Measurements from ENCODE around the gene TCAP. TPM values are rescaled to one million over a fixed set of nuclear protein-coding genes. Genes with fewer than 3 reads are reported as not detected.
A peak's percentile ranks its signal among the peaks of the same experiment; 100 is the strongest.

TCAP gene
- polyA plus RNA-seq, 1 donor from 2014 or later, result 3.7 TPM

- TF ChIP-seq SMC3 (conservative IDR thresholded peaks at IDR 0.05; ENCODE audit: poor library complexity), result peak; percentile 70
- no peak for TF ChIP-seq MXI1 (conservative IDR thresholded peaks at IDR 0.05; ENCODE audit: poor library complexity, severe bottlenecking)
- TF ChIP-seq EZH2 (IDR thresholded peaks at IDR 0.05; ENCODE audit: borderline replicate concordance, insufficient read depth, low read length, poor library complexity, severe bottlenecking), result no peak
- TF ChIP-seq REST (IDR thresholded peaks at IDR 0.05; ENCODE audit: borderline replicate concordance), result no peak
- peak; percentile 52 for TF ChIP-seq RAD21 (conservative IDR thresholded peaks at IDR 0.05)
- TF ChIP-seq POLR2AphosphoS5 (IDR thresholded peaks at IDR 0.05), result peak; percentile 22
- TF ChIP-seq CTCF (IDR thresholded peaks at IDR 0.05; ENCODE audit: poor library complexity, severe bottlenecking), result peak; percentile 79
- no peak for TF ChIP-seq TAF1 (IDR thresholded peaks at IDR 0.05; ENCODE audit: low read depth)
- no peak for TF ChIP-seq EP300 (conservative IDR thresholded peaks at IDR 0.05; ENCODE audit: poor library complexity, severe bottlenecking)
- peaks cover 19% of the 10 kb centered on the region for H3K27me3 ChIP-seq (ENCODE audit: insufficient read depth, low read depth, low read length)
- no peaks in the 10 kb centered on the region for H3K36me3 ChIP-seq (ENCODE audit: insufficient read depth, low read length)
- H3F3A ChIP-seq (ENCODE audit: insufficient read depth, low read length, poor library complexity, severe bottlenecking), result no peaks in the 10 kb centered on the region
- H3K9ac ChIP-seq (ENCODE audit: low read length), result peak within 1 kb of the TSS; percentile 42
- H4K20me1 ChIP-seq (ENCODE audit: insufficient read depth), result no peaks in the 10 kb centered on the region
- H3K4me2 ChIP-seq (ENCODE audit: low read length), result peak within 1 kb of the TSS; percentile 14
- no peaks in the 10 kb centered on the region for H3K9me3 ChIP-seq (ENCODE audit: low read length)
- H2AFZ ChIP-seq (ENCODE audit: low read depth, low read length), result no peak within 1 kb of the TSS
- H3K79me2 ChIP-seq (replicated peaks; ENCODE audit: insufficient read depth, low read length), result no peaks in the 10 kb centered on the region
- H3K9me2 ChIP-seq (ENCODE audit: insufficient read depth, low read length), result no peaks in the 10 kb centered on the region
- peak within 1 kb of the TSS; percentile 56 for H3K4me3 ChIP-seq (ENCODE audit: low read length)
- no peak within 1 kb of the TSS for H3K27ac ChIP-seq (ENCODE audit: low read length)
Measured at GRCh38 chr17:39667945-39668924, 3.1 kb downstream of the TCAP start, which contains the start of gene PNMT. Gene PNMT (plus strand): TSS chr17:39668453. CDS start chr17:39668476, 23 bp downstream.

GRCh38 chr17:39669897-39670735 is 5.0 kb downstream of the TCAP start:
- no peaks in the 10 kb centered on the region for H3K9me3 ChIP-seq (ENCODE audit: low read length)
- H3K9me2 ChIP-seq (ENCODE audit: insufficient read depth, low read length), result no peaks in the 10 kb centered on the region
- TF ChIP-seq EP300 (conservative IDR thresholded peaks at IDR 0.05; ENCODE audit: poor library complexity, severe bottlenecking), result no peak
- TF ChIP-seq MXI1 (conservative IDR thresholded peaks at IDR 0.05; ENCODE audit: poor library complexity, severe bottlenecking), result no peak
- TF ChIP-seq REST (IDR thresholded peaks at IDR 0.05; ENCODE audit: borderline replicate concordance), result no peak
- no peak for TF ChIP-seq EZH2 (IDR thresholded peaks at IDR 0.05; ENCODE audit: borderline replicate concordance, insufficient read depth, low read length, poor library complexity, severe bottlenecking)
- TF ChIP-seq TAF1 (IDR thresholded peaks at IDR 0.05; ENCODE audit: low read depth), result no peak
- no peak for TF ChIP-seq SMC3 (conservative IDR thresholded peaks at IDR 0.05; ENCODE audit: poor library complexity)
- TF ChIP-seq CTCF (IDR thresholded peaks at IDR 0.05; ENCODE audit: poor library complexity, severe bottlenecking), result no peak
- TF ChIP-seq RAD21 (conservative IDR thresholded peaks at IDR 0.05), result no peak
- no peak for TF ChIP-seq POLR2AphosphoS5 (IDR thresholded peaks at IDR 0.05)
- no peaks in the 10 kb centered on the region for H3K79me2 ChIP-seq (replicated peaks; ENCODE audit: insufficient read depth, low read length)
- H4K20me1 ChIP-seq (ENCODE audit: insufficient read depth), result no peaks in the 10 kb centered on the region
- H2AFZ ChIP-seq (ENCODE audit: low read depth, low read length), result no peak overlapping the region
- no peak overlapping the region for H3K4me3 ChIP-seq (ENCODE audit: low read length)
- H3K4me2 ChIP-seq (ENCODE audit: low read length), result no peak overlapping the region
- H3K27ac ChIP-seq (ENCODE audit: low read length), result no peak overlapping the region
- H3K9ac ChIP-seq (ENCODE audit: low read length), result no peak overlapping the region
- H3K36me3 ChIP-seq (ENCODE audit: insufficient read depth, low read length), result no peaks in the 10 kb centered on the region
- no peaks in the 10 kb centered on the region for H3F3A ChIP-seq (ENCODE audit: insufficient read depth, low read length, poor library complexity, severe bottlenecking)
- H3K27me3 ChIP-seq (ENCODE audit: insufficient read depth, low read depth, low read length), result peaks cover 19% of the 10 kb centered on the region

All from neural cell (in vitro differentiated cells).